ENCODE results near the gene MYBPH. TPM values are rescaled to one million over a fixed set of nuclear protein-coding genes. Genes with fewer than 3 reads are reported as not detected.

Gene MYBPH
- total RNA-seq, 1 experiment from 2014 or later = not detected

GRCh38 chr1:203168991-203169390 lies 6.6 kb downstream of the MYBPH start:
- no peak for DNase-seq
- H3K56ac ChIP-seq (ENCODE audit: insufficient read length, low read depth, low read length) = no peak overlapping the region
- no peak overlapping the region for H2BK5ac ChIP-seq (ENCODE audit: insufficient read length, low read length)
- H3K14ac ChIP-seq (ENCODE audit: insufficient read depth, low read length) = no peak overlapping the region
- no peak overlapping the region for H4K91ac ChIP-seq (ENCODE audit: insufficient read length, low read depth, low read length)
- H3K4me3 Mint-ChIP-seq = no peak overlapping the region; a peak in 1 of 5 replicates
- peaks cover 11 to 14% of the 10 kb centered on the region in 2 experiments for H3K4me1 Mint-ChIP-seq
- no peak overlapping the region for H3K23ac ChIP-seq (ENCODE audit: insufficient read length, low read depth, low read length)
- H2BK20ac ChIP-seq (ENCODE audit: low read depth, low read length, poor library complexity, severe bottlenecking) = no peak overlapping the region
- H3K4me1 ChIP-seq (ENCODE audit: insufficient read depth, low read length) = no peaks in the 10 kb centered on the region
- H3K4ac ChIP-seq (ENCODE audit: low read depth, low read length) = no peak overlapping the region
- H3K27ac Mint-ChIP-seq = no peak overlapping the region
- no peak overlapping the region for H2AK5ac ChIP-seq (ENCODE audit: insufficient read length, low read length)
- H4K8ac ChIP-seq (replicated peaks; ENCODE audit: insufficient read length, low read depth, low read length) = no peak overlapping the region
- no peak overlapping the region for H3K4me2 ChIP-seq (ENCODE audit: insufficient read depth, insufficient read length, low read length)
- no peaks in the 10 kb centered on the region for H3K9me3 ChIP-seq (ENCODE audit: control insufficient read depth, low read depth, low read length)
- no peak overlapping the region for H2BK12ac ChIP-seq (ENCODE audit: insufficient read length, low read depth, low read length)
- no peaks in the 10 kb centered on the region for H3K79me1 ChIP-seq (ENCODE audit: insufficient read depth, low read depth, low read length, poor library complexity, severe bottlenecking)
- H2BK15ac ChIP-seq (ENCODE audit: low read depth, low read length) = no peak overlapping the region
- no peaks in the 10 kb centered on the region for H3K79me2 ChIP-seq (ENCODE audit: insufficient read depth, low read length)
- H3K23me2 ChIP-seq (ENCODE audit: insufficient read length, low read depth, low read length, poor library complexity, severe bottlenecking) = no peaks in the 10 kb centered on the region
- H2AFZ ChIP-seq (ENCODE audit: low read length) = no peak overlapping the region
- no peaks in the 10 kb centered on the region for H3K36me3 Mint-ChIP-seq (ENCODE audit: insufficient read depth in 1 of 3, low read depth in 3 of 3)
- no peak for TF ChIP-seq CTCF (conservative IDR thresholded peaks at IDR 0.05)
- no peak overlapping the region for H4K5ac ChIP-seq (ENCODE audit: insufficient read length, low read depth, low read length)
- peaks cover 7% of the 10 kb centered on the region for H3K27me3 Mint-ChIP-seq (ENCODE audit: low read depth)
- no peak overlapping the region for H2BK120ac ChIP-seq (ENCODE audit: low read depth, low read length, poor library complexity, severe bottlenecking)
- H3K9me3 Mint-ChIP-seq = no peaks in the 10 kb centered on the region
- H3K9ac ChIP-seq (ENCODE audit: extremely low read depth, insufficient read length, low read length) = no peak overlapping the region
- H3K27ac ChIP-seq (ENCODE audit: insufficient read length, low read depth, low read length) = no peak overlapping the region
- H4K20me1 ChIP-seq (ENCODE audit: control insufficient read depth, insufficient read depth, insufficient read length) = no peaks in the 10 kb centered on the region
- no peak overlapping the region for H3K18ac ChIP-seq (ENCODE audit: insufficient read length, low read depth, low read length)
- WGBS (ENCODE audit: extremely low coverage, insufficient read length, low lambda C conversion rate) = no CpG with 5 or more reads among the region's 9 CpGs
- H3T11ph ChIP-seq (ENCODE audit: low read length) = no peak overlapping the region
- H3K27me3 ChIP-seq (ENCODE audit: insufficient read depth, low read length) = no peaks in the 10 kb centered on the region

All from H9 (cell line).